Choroid plexus epithelial cell (primary cell): Measurements from ENCODE around the gene ZBTB25.

Experiments
- DNase-seq: peaks from one replicate; pipeline ENCODE4 v3.0.0-alpha.2; 2010; ENCODE audit warnings: low read depth
- H3K4me3 ChIP-seq: 2 replicates; pipeline ENCODE4 v1.5.1; 2011; ENCODE audit warnings: low read depth, mild to moderate bottlenecking, control low read depth, low read length, moderate library complexity
- CTCF ChIP-seq: conservative IDR thresholded peaks from 2 replicates; pipeline ENCODE4 v1.5.1; 2011; ENCODE audit warnings: low read depth, mild to moderate bottlenecking, control low read depth, inconsistent platforms, low read length, moderate library complexity

Gene ZBTB25

GRCh38 chr14:64513271-64513670 lies 9.6 kb upstream of the ZBTB25 start:
- no peak for TF ChIP-seq CTCF
- no peak overlapping the region for H3K4me3 ChIP-seq
- no peak for DNase-seq

DNA sequence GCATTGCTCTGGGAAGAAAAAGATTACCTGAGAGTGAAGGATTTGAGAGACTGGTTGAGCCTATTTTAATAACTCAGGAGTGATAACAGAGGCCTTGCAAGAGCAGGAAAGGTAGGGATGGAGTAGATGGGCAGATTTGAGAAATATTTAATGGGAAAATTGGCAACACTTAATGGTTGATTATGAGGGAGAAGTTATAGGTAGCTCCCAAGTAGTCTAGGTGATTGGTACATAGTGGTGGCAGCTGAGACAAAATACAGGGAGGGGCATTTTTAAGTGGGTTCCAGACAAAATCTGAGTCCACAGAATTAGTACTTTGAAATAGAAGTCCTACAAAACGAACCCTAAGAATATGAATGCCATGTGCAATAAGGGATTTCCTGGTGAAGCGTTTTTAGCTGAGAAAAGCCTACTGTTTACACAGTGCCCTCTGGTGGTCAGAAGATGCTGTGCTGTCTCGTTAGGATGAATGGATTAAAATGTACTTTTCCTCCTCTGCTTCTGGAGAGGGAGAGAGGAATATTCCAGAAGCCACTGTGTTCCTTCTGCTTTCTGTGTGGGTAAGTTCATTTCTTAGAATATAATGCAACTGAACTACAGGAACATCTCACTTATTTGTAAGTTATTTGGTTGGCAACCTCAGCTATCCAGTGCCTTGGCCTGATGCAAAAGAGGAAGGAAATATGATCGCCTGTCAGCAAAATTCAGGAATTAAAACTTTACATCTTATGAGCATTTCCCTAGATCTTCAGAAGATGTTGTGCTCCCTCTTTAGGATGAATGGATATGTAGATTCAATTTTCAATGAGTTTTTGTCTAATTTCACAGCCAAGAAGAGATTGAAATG lies 7.4 kb upstream of the ZBTB25 start:
- peak; percentile 89 for TF ChIP-seq CTCF
- no peak overlapping the region for H3K4me3 ChIP-seq

GRCh38 chr14:64509036-64509435 lies 5.4 kb upstream of the ZBTB25 start:
- no peak for TF ChIP-seq CTCF
- DNase-seq, result no peak
- H3K4me3 ChIP-seq, result no peak overlapping the region

More for the DNA sequence above, 7.4 kb upstream of the ZBTB25 start:
- peak; percentile 83 for DNase-seq

GRCh38 chr14:64508215-64508776 lies 4.7 kb upstream of the ZBTB25 start:
- DNase-seq, result no peak
- no peak overlapping the region for H3K4me3 ChIP-seq

GRCh38 chr14:64507376-64508156 lies 3.9 kb upstream of the ZBTB25 start:
- no peak for TF ChIP-seq CTCF
- peak overlapping the region; percentile 11 for H3K4me3 ChIP-seq
- peak; percentile 57 for DNase-seq

More at GRCh38 chr14:64508215-64508776, 4.7 kb upstream of the ZBTB25 start:
- no peak for TF ChIP-seq CTCF

- no peak for TF ChIP-seq CTCF
- DNase-seq, result no peak
- H3K4me3 ChIP-seq, result peak overlapping the region; percentile 37
Measured at GRCh38 chr14:64506721-64507120, 3.1 kb upstream of the ZBTB25 start.
